Stomach (tissue), 4 donors: ENCODE measurements around the gene NDC1.
"Not testable (repeated sequence)": the region's sequence is repeated elsewhere in the genome, so short reads cannot be mapped to it uniquely, and the experiment has no call there.

Experiments used
- POLR2AphosphoS5 ChIP-seq, 3 donors: sonication (generic); formaldehyde crosslinking; IDR thresholded peaks; one replicate each; pipeline ENCODE4 v1.6.1; 2016; ENCODE audit warnings: antibody characterized with exemption in 3 of 3
- TF ChIP-seq, protein P1 (sequence below), 7 experiments: fragments of 450-650 bp in 4 of 7; fragments of 200-600 bp in 3 of 7; sonication (generic) in 3 of 7; IDR thresholded peaks; one replicate each; pipeline ENCODE4 v1.5.1; 2016 to 2019; ENCODE audit warnings: antibody characterized with exemption in 7 of 7, control low read depth in 2 of 7, mild to moderate bottlenecking in 1 of 7

DNA sequence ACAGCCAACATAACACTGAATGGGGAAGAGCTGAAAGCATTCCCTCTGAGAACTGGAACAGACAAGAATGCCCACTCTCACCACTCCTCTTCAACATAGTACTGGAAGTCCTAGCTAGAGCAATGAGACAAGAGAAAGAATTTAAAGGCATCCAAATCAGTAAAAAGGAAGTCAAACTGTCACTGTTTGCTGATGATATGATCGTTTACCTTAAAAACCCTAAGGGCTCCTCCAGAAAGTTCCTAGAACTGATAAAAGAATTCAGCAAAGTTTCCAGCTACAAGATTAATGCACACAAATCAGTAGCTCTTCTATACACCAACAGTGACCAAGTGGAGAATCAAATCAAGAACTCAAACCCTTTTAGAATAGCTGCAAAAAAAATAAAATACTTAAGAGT is 22.6 kb downstream of the NDC1 start:
- TF ChIP-seq, protein P1, sequence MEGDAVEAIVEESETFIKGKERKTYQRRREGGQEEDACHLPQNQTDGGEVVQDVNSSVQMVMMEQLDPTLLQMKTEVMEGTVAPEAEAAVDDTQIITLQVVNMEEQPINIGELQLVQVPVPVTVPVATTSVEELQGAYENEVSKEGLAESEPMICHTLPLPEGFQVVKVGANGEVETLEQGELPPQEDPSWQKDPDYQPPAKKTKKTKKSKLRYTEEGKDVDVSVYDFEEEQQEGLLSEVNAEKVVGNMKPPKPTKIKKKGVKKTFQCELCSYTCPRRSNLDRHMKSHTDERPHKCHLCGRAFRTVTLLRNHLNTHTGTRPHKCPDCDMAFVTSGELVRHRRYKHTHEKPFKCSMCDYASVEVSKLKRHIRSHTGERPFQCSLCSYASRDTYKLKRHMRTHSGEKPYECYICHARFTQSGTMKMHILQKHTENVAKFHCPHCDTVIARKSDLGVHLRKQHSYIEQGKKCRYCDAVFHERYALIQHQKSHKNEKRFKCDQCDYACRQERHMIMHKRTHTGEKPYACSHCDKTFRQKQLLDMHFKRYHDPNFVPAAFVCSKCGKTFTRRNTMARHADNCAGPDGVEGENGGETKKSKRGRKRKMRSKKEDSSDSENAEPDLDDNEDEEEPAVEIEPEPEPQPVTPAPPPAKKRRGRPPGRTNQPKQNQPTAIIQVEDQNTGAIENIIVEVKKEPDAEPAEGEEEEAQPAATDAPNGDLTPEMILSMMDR (IDR thresholded peaks at IDR 0.05) = not testable (repeated sequence)
- not testable (repeated sequence) for TF ChIP-seq POLR2AphosphoS5 (IDR thresholded peaks at IDR 0.05)
